IPS-20b (cell line): ENCODE data around the gene MSL3.

Experiments used
- H3K27ac ChIP-seq: one replicate; pipeline ENCODE4 v1.5.1; 2013; ENCODE audit warnings: low read length
- H3K27me3 ChIP-seq: 2 replicates; pipeline ENCODE4 v1.6.1; 2013; ENCODE audit warnings: mild to moderate bottlenecking, low read length, inconsistent platforms; ENCODE audit not compliant: insufficient read depth
- H3K36me3 ChIP-seq: 2 replicates; pipeline ENCODE4 v1.6.1; 2013; ENCODE audit warnings: low read depth, mild to moderate bottlenecking, inconsistent platforms, low read length, moderate library complexity; ENCODE audit not compliant: insufficient read depth
- H3K4me1 ChIP-seq: 2 replicates; pipeline ENCODE4 v1.6.1; 2013; ENCODE audit warnings: mild to moderate bottlenecking, control low read depth, inconsistent platforms, low read length, moderate library complexity; ENCODE audit not compliant: insufficient read depth
- H3K4me3 ChIP-seq: 2 replicates; pipeline ENCODE4 v1.5.1; 2013; ENCODE audit warnings: mild to moderate bottlenecking, low read length, inconsistent platforms
- H3K9ac ChIP-seq: 2 replicates; pipeline ENCODE4 v1.6.1; 2013; ENCODE audit warnings: low read depth, mild to moderate bottlenecking, inconsistent platforms, low read length, moderate library complexity
- H3K9me3 ChIP-seq: 2 replicates; pipeline ENCODE4 v1.6.1; 2013; ENCODE audit warnings: mild to moderate bottlenecking, low read depth, low read length, inconsistent platforms; ENCODE audit not compliant: insufficient read depth

MSL3 gene

GRCh38 chrX:11791090-11791489 lies 33.1 kb downstream of the MSL3 start:
- H3K27me3 ChIP-seq: no peaks in the 10 kb centered on the region
- H3K9ac ChIP-seq: no peak overlapping the region
- H3K36me3 ChIP-seq: no peaks in the 10 kb centered on the region

GRCh38 chrX:11791537-11791936 lies 33.5 kb downstream of the MSL3 start:
- no peak overlapping the region for H3K9ac ChIP-seq
- no peaks in the 10 kb centered on the region; the same call in 1 of the 2 replicates for H3K4me1 ChIP-seq
- H3K36me3 ChIP-seq: no peaks in the 10 kb centered on the region
- H3K27me3 ChIP-seq: no peaks in the 10 kb centered on the region
- H3K4me3 ChIP-seq: no peak overlapping the region
- H3K27ac ChIP-seq: no peak overlapping the region
- no peaks in the 10 kb centered on the region for H3K9me3 ChIP-seq

More at GRCh38 chrX:11791090-11791489, 33.1 kb downstream of the MSL3 start:
- H3K9me3 ChIP-seq: no peaks in the 10 kb centered on the region
- no peak overlapping the region for H3K4me3 ChIP-seq
- no peak overlapping the region for H3K27ac ChIP-seq
- H3K4me1 ChIP-seq: no peaks in the 10 kb centered on the region; the same call in 1 of the 2 replicates

GRCh38 chrX:11792461-11793421 lies 34.7 kb downstream of the MSL3 start:
- H3K4me1 ChIP-seq: no peaks in the 10 kb centered on the region; the same call in 1 of the 2 replicates
- H3K36me3 ChIP-seq: no peaks in the 10 kb centered on the region
- no peaks in the 10 kb centered on the region for H3K9me3 ChIP-seq
- no peak overlapping the region for H3K27ac ChIP-seq
- no peaks in the 10 kb centered on the region for H3K27me3 ChIP-seq
- H3K9ac ChIP-seq: no peak overlapping the region
- H3K4me3 ChIP-seq: no peak overlapping the region

GRCh38 chrX:11793734-11794133 lies 35.7 kb downstream of the MSL3 start:
- Histone ChIP-seq H3K36me3 (no peaks in the 10 kb centered on the region), H3K9ac (no peak overlapping the region), H3K4me3 (no peak overlapping the region), H3K4me1 (no peaks in the 10 kb centered on the region; the same call in 1 of the 2 replicates), H3K27ac (no peak overlapping the region), H3K9me3 (no peaks in the 10 kb centered on the region), H3K27me3 (no peaks in the 10 kb centered on the region)

- Histone ChIP-seq H3K36me3 (no peaks in the 10 kb centered on the region), H3K4me1 (no peaks in the 10 kb centered on the region), H3K9me3 (no peaks in the 10 kb centered on the region), H3K9ac (no peak overlapping the region), H3K4me3 (no peak overlapping the region), H3K27me3 (no peaks in the 10 kb centered on the region), H3K27ac (no peak overlapping the region)
Observed at GRCh38 chrX:11813341-11813740, 55.3 kb downstream of the MSL3 start.
